G401 (cell line): ENCODE data around the gene ADAMTS2. TPM values are rescaled to one million over a fixed set of nuclear protein-coding genes. Genes with fewer than 3 reads are reported as not detected.

Experiments
- DNase-seq: peaks from one replicate; pipeline ENCODE4 v3.0.0-alpha.2; 2015; ENCODE audit warnings: low spot score
- in situ Hi-C: cut with HindIII; loops from 2 replicates; pipeline ENCODE4 v1.10.0; 2016; ENCODE audit warnings: low sequenced_read_pairs, mixed read lengths
- total RNA-seq: library from RNA; depleted of rRNA; stranded (reverse); fragments of >200 nt; shearing (Covaris generic); gene quantifications from 2 replicates; pipeline ENCODE4 v1.2.3, GENCODE V29; 2014

Gene ADAMTS2
- total RNA-seq, 1 experiment from 2014 or later: not detected

- in situ Hi-C loops: no loop called here
- DNase-seq: peak; percentile 62
These were observed 180.6 kb downstream of the ADAMTS2 start for GRCh38 chr5:179164331-179165311.

GRCh38 chr5:179163236-179164155 is 181.8 kb downstream of the ADAMTS2 start:
- no peak for DNase-seq
- in situ Hi-C loops: no loop called here

GRCh38 chr5:179162351-179163235 is 182.7 kb downstream of the ADAMTS2 start:
- no peak for DNase-seq
- in situ Hi-C loops: no loop called here

GRCh38 chr5:179161901-179162300 is 183.4 kb downstream of the ADAMTS2 start:
- in situ Hi-C loops: no loop called here
- no peak for DNase-seq

GRCh38 chr5:179160584-179160983 is 184.7 kb downstream of the ADAMTS2 start:
- no peak for DNase-seq
- in situ Hi-C loops: no loop called here

GRCh38 chr5:179158556-179158955 is 186.7 kb downstream of the ADAMTS2 start:
- in situ Hi-C loops: no loop called here
- DNase-seq: no peak

- in situ Hi-C loops: no loop called here
- no peak for DNase-seq
These were observed 190.0 kb downstream of the ADAMTS2 start for GRCh38 chr5:179154991-179155955.

GRCh38 chr5:179154346-179154990 is 190.8 kb downstream of the ADAMTS2 start:
- no peak for DNase-seq
- in situ Hi-C loops: no loop called here

GRCh38 chr5:179153921-179154345 is 191.3 kb downstream of the ADAMTS2 start:
- no peak for DNase-seq
- in situ Hi-C loops: no loop called here

GRCh38 chr5:179153341-179153901 is 191.8 kb downstream of the ADAMTS2 start:
- no peak for DNase-seq
- in situ Hi-C loops: no loop called here

- in situ Hi-C loops: no loop called here
These were observed 192.3 kb downstream of the ADAMTS2 start for GRCh38 chr5:179152941-179153340.

GRCh38 chr5:179152144-179152895 is 192.9 kb downstream of the ADAMTS2 start:
- DNase-seq: no peak
- in situ Hi-C loops: no loop called here

More at GRCh38 chr5:179152941-179153340, 192.3 kb downstream of the ADAMTS2 start:
- DNase-seq: no peak

GRCh38 chr5:179151286-179152118 is 193.8 kb downstream of the ADAMTS2 start:
- DNase-seq: no peak
- in situ Hi-C loops: no loop called here

GRCh38 chr5:179150011-179150410 is 195.2 kb downstream of the ADAMTS2 start:
- in situ Hi-C loops: no loop called here
- no peak for DNase-seq

- in situ Hi-C loops: no loop called here
- no peak for DNase-seq
These were observed 196.0 kb downstream of the ADAMTS2 start for GRCh38 chr5:179149278-179149677.
